Fibroblast of lung (primary cell): Measurements from ENCODE around the gene ANGPTL2. TPM values are rescaled to one million over a fixed set of nuclear protein-coding genes. Genes with fewer than 3 reads are reported as not detected.
A peak's percentile ranks its signal among the peaks of the same experiment; 100 is the strongest.
"Not testable (repeated sequence)": the region's sequence is repeated elsewhere in the genome, so short reads cannot be mapped to it uniquely, and the experiment has no call there.

Experiments used
- DNase-seq, 2 donors: peaks; one replicate each; pipeline versions ENCODE4 v3.0.0 to v3.0.0-alpha.2; 2010; ENCODE audit warnings: low read depth in 2 of 2
- H2AFZ ChIP-seq: 2 replicates; pipeline ENCODE4 v1.5.1; 2012; ENCODE audit warnings: low read length, control low read depth, inconsistent platforms
- H3K27ac ChIP-seq: 2 replicates; pipeline ENCODE4 v1.5.1; 2011; ENCODE audit warnings: low read length, control low read depth; ENCODE audit not compliant: insufficient read depth
- H3K27me3 ChIP-seq: 2 replicates; pipeline ENCODE4 v1.5.1; 2011; ENCODE audit warnings: mild to moderate bottlenecking, low read length; ENCODE audit not compliant: control insufficient read depth, insufficient read depth
- H3K36me3 ChIP-seq: 2 replicates; pipeline ENCODE4 v1.5.1; 2011; ENCODE audit warnings: low read length; ENCODE audit not compliant: control insufficient read depth, insufficient read depth
- H3K4me1 ChIP-seq: 2 replicates; pipeline ENCODE4 v1.5.1; 2011; ENCODE audit warnings: low read length; ENCODE audit not compliant: control insufficient read depth, insufficient read depth; ENCODE audit errors: extremely low read depth
- H3K4me2 ChIP-seq: 2 replicates; pipeline ENCODE4 v1.5.1; 2011; ENCODE audit warnings: low read length, control low read depth; ENCODE audit not compliant: insufficient read depth; ENCODE audit errors: extremely low read depth
- H3K4me3 ChIP-seq, 4 experiments: fragments of 200-600 bp in 1 of 4; sonication (generic) in 1 of 4; replicated peaks in 1 of 4; 2 replicates each; pipeline ENCODE4 v1.5.1; 2011 to 2016; ENCODE audit warnings: low read length in 4 of 4, low read depth in 3 of 4, mild to moderate bottlenecking in 3 of 4, control low read depth in 2 of 4, inconsistent platforms in 1 of 4, mixed read lengths in 1 of 4; ENCODE audit not compliant: insufficient read depth in 1 of 4; ENCODE audit errors: control extremely low read depth in 1 of 4
- H3K79me2 ChIP-seq: 2 replicates; pipeline ENCODE4 v1.5.1; 2012; ENCODE audit warnings: mild to moderate bottlenecking, low read length, inconsistent platforms; ENCODE audit not compliant: control insufficient read depth, insufficient read depth
- H3K9ac ChIP-seq: 2 replicates; pipeline ENCODE4 v1.5.1; 2011; ENCODE audit warnings: mild to moderate bottlenecking, low read length, control low read depth; ENCODE audit not compliant: insufficient read depth
- H3K9me3 ChIP-seq: 2 replicates; pipeline ENCODE4 v1.5.1; 2012; ENCODE audit warnings: low read depth, low read length; ENCODE audit not compliant: control insufficient read depth, insufficient read depth
- H4K20me1 ChIP-seq: 2 replicates; pipeline ENCODE4 v1.5.1; 2011; ENCODE audit warnings: low read length; ENCODE audit not compliant: control insufficient read depth, insufficient read depth; ENCODE audit errors: extremely low read depth
- EZH2 ChIP-seq: IDR thresholded peaks from 2 replicates; pipeline ENCODE4 v1.5.1; 2012; ENCODE audit warnings: low read length, control low read depth, mild to moderate bottlenecking; ENCODE audit errors: missing control alignments
- polyA plus RNA-seq, 2 donors: library from polyadenylated mRNA; depleted of rRNA in 1 of 2; stranded (reverse) in 1 of 2; unstranded in 1 of 2; fragments of >200 nt; gene quantifications; 2 replicates each; pipeline ENCODE4 v1.2.1, GENCODE V29; 2011 to 2012; ENCODE audit warnings: missing spikeins in 1 of 2
- total RNA-seq: library from RNA; depleted of rRNA; stranded (reverse); fragments of >200 nt; gene quantifications from 2 replicates; pipeline ENCODE4 v1.2.1, GENCODE V29; 2014
- TF ChIP-seq, protein P1 (sequence below), 2 donors: IDR thresholded peaks in 1 of 2; conservative IDR thresholded peaks in 1 of 2; 1 replicate in 1 of 2; 2 replicates in 1 of 2; pipeline ENCODE4 v1.5.1; 2011 to 2012; ENCODE audit warnings: low read length in 2 of 2, control low read depth in 1 of 2, inconsistent platforms in 1 of 2, low read depth in 1 of 2, mild to moderate bottlenecking in 1 of 2

The ANGPTL2 gene
- total and polyA plus RNA-seq, 2 donors (not counting 1 experiment from before 2014, with no cell fraction given): 128 to 163 TPM

DNA sequence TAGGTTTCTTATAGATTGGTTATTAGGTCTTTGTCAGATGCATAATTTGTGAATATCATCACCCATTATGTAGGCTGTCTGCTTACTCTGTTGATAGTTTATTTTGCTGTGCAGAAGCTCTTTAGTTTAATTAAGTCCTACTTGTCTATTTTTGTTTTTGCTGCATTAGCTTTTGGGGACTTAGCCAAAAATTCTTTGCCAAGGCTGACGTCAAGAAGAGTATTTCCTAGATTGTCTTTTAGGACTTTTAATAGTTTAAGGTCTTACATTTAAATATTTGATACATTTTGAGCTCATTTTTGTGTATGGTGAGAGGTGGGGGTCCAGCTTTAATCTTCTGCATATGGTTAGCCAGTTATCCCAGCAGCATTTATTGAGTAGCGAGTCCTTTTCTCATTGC, 24.8 kb upstream of the ANGPTL2 start:
- DNase-seq: no peak
- H3K9ac ChIP-seq: no peak overlapping the region
- H2AFZ ChIP-seq: no peak overlapping the region
- no peaks in the 10 kb centered on the region for H4K20me1 ChIP-seq
- no peak overlapping the region for H3K4me3 ChIP-seq
- H3K4me2 ChIP-seq: no peak overlapping the region
- no peaks in the 10 kb centered on the region for H3K79me2 ChIP-seq
- H3K27me3 ChIP-seq: no peaks in the 10 kb centered on the region
- no peak overlapping the region for H3K27ac ChIP-seq
- no peaks in the 10 kb centered on the region for H3K4me1 ChIP-seq
- H3K36me3 ChIP-seq: no peaks in the 10 kb centered on the region
- TF ChIP-seq, protein P1, sequence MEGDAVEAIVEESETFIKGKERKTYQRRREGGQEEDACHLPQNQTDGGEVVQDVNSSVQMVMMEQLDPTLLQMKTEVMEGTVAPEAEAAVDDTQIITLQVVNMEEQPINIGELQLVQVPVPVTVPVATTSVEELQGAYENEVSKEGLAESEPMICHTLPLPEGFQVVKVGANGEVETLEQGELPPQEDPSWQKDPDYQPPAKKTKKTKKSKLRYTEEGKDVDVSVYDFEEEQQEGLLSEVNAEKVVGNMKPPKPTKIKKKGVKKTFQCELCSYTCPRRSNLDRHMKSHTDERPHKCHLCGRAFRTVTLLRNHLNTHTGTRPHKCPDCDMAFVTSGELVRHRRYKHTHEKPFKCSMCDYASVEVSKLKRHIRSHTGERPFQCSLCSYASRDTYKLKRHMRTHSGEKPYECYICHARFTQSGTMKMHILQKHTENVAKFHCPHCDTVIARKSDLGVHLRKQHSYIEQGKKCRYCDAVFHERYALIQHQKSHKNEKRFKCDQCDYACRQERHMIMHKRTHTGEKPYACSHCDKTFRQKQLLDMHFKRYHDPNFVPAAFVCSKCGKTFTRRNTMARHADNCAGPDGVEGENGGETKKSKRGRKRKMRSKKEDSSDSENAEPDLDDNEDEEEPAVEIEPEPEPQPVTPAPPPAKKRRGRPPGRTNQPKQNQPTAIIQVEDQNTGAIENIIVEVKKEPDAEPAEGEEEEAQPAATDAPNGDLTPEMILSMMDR (conservative IDR thresholded peaks at IDR 0.05 in 1 of 2, IDR thresholded peaks at IDR 0.05 in 1 of 2; ENCODE audit: low read depth in 1 of 2, low read length in 2 of 2): no peak
- no peak for TF ChIP-seq EZH2
- H3K9me3 ChIP-seq: no peaks in the 10 kb centered on the region

DNA sequence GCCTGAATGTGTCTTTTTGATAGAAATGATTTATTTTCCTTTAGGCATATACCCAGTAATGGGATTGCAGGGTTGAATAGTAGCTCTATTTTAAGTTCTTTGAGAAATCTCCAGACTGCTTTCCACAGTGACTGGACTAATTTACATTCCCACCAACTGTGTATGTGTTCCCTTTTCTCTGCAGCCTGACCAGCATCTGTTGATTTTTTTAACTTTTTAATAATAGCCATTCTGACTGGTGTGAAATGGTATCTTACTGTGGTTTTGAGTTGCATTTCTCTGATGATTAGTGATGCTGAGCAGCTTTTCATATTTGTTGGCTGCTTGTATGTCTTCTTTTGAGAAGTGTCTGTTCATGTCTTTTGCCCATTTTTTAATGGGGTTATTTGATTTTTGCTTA, 24.4 kb upstream of the ANGPTL2 start:
- not testable (repeated sequence) for H3K9me3 ChIP-seq, H3K27me3 ChIP-seq, H3K4me2 ChIP-seq, H3K36me3 ChIP-seq, H3K9ac ChIP-seq, H3K4me1 ChIP-seq, H3K4me3 ChIP-seq, H4K20me1 ChIP-seq, H3K27ac ChIP-seq, H2AFZ ChIP-seq, H3K79me2 ChIP-seq
- peak in 1 of 2 donors; percentile 68 for DNase-seq

DNA sequence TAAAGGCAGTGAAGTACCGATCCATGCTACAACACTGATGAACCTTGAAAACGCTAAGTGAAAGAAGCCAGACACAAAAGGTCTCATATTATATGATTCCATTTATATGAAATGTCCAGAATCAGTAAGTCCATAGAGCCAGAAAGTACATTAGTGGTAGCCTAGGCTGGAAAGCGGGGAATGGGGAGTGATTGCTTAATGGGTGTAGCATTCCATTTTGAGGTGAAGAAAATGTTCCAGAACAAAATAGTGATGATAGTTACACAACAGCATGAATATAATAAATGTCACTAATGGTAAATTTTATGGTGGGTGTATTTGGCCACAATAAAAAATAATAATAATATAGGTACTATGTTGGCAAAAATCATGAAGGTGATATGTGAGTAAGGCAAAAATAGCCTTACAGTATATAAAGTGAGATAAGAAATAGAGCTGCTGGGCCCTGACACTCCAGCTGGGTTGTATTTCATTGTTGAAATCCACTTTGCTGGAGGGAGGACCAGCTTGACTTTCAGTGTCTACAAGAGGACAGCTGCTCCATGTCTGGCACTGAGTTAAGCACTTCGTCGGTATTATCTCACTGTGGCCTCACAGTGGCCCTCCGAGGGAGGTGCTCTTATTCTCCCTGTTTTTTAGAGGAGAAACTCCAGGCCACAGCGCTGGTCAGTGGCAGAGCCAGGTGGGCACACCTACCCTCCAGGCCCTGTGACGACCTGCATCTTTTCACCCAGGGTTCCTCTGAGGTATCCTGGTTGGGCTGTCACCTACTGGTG, 22.4 kb upstream of the ANGPTL2 start:
- no peaks in the 10 kb centered on the region for H3K79me2 ChIP-seq
- H3K9ac ChIP-seq: no peak overlapping the region
- no peaks in the 10 kb centered on the region for H3K27me3 ChIP-seq
- peak in 1 of 2 donors; percentile 72 for DNase-seq
- TF ChIP-seq EZH2: no peak
- TF ChIP-seq, protein P1 (conservative IDR thresholded peaks at IDR 0.05 in 1 of 2, IDR thresholded peaks at IDR 0.05 in 1 of 2; ENCODE audit: low read depth in 1 of 2, low read length in 2 of 2): no peak
- no peaks in the 10 kb centered on the region for H4K20me1 ChIP-seq
- H2AFZ ChIP-seq: no peak overlapping the region
- no peaks in the 10 kb centered on the region for H3K4me1 ChIP-seq
- no peak overlapping the region for H3K4me3 ChIP-seq
- H3K4me2 ChIP-seq: no peak overlapping the region
- H3K36me3 ChIP-seq: no peaks in the 10 kb centered on the region
- H3K9me3 ChIP-seq: no peaks in the 10 kb centered on the region
- no peak overlapping the region for H3K27ac ChIP-seq
